GM12873 (cell line): ENCODE data around the gene VPS13D.

Experiments
- CTCF ChIP-seq: IDR thresholded peaks from 2 replicates; pipeline ENCODE4 v1.5.1; 2012; ENCODE audit warnings: low read depth, mild to moderate bottlenecking, moderate library complexity, low read length, control low read depth; ENCODE audit not compliant: insufficient read depth; ENCODE audit errors: missing control alignments

The VPS13D gene

GRCh38 chr1:12370333-12370975 is 140.6 kb downstream of the VPS13D start:
- no peak for TF ChIP-seq CTCF

DNA sequence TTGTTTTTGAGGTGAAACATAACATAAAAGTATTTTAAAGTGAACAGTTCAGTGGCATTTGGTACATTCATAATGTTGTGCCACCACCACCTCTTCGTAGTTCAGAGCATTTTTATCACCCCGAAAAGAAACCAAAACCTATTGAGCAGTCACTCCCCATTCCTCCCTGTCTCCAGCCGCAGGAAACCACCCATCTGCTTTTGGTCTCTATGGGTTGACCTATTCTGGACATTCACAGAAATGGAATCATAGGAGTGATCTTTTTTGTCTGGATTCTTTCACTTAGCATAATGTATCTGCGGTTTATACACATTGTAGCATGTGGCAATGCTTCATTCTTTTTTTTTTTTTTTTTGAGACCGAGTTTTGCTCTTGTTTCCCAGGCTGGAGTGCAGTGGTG is 141.2 kb downstream of the VPS13D start:
- TF ChIP-seq CTCF, result no peak

DNA sequence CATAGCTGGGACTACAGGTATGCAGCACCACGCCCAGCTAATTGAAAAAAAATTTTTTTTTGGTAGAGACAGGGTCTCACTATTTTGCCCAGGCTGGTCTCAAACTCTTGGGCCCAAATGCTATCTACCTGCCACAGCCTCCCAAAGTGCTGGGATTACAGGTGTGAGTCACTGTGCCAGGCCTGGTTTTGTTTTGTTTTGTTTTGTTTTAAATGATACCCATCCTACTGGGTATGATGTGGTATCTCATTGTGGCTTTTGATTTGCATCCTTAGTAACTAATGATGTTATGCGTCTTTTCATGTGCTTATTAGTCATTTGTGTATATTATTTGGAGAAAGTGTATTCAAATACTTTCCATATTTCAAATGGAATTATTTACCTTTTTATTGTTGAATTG is 142.3 kb downstream of the VPS13D start:
- no peak for TF ChIP-seq CTCF

GRCh38 chr1:12372761-12373160 is 142.9 kb downstream of the VPS13D start:
- no peak for TF ChIP-seq CTCF

- TF ChIP-seq CTCF, result no peak
These were observed 145.5 kb downstream of the VPS13D start for GRCh38 chr1:12375133-12375829.

GRCh38 chr1:12376236-12377045 is 146.6 kb downstream of the VPS13D start:
- no peak for TF ChIP-seq CTCF
